Hepatocyte (in vitro differentiated cells): ENCODE data around the gene GUCY2F. TPM values are rescaled to one million over a fixed set of nuclear protein-coding genes. Genes with fewer than 3 reads are reported as not detected.

ENCODE experiments used
- DNase-seq: peaks from one replicate; pipeline ENCODE4 v3.0.0-alpha.2; 2016; ENCODE audit warnings: low spot score
- H2AFZ ChIP-seq: fragments of 200-600 bp; sonication (generic); 2 replicates; pipeline ENCODE4 v1.6.0; 2016; ENCODE audit warnings: antibody characterized with exemption, mild to moderate bottlenecking
- H3K27ac ChIP-seq: fragments of 200-600 bp; sonication (generic); 2 replicates; pipeline ENCODE4 v1.5.1; 2016; ENCODE audit warnings: mild to moderate bottlenecking
- H3K27me3 ChIP-seq: fragments of 200-600 bp; sonication (generic); 2 replicates; pipeline ENCODE4 v1.6.1; 2016
- H3K36me3 ChIP-seq: fragments of 200-600 bp; sonication (generic); replicated peaks from 2 replicates; pipeline ENCODE4 v1.5.1; 2016; ENCODE audit warnings: low read depth; ENCODE audit not compliant: insufficient read depth
- H3K4me1 ChIP-seq: fragments of 200-600 bp; sonication (generic); 2 replicates; pipeline ENCODE4 v1.5.1; 2016; ENCODE audit warnings: mild to moderate bottlenecking, moderate library complexity; ENCODE audit not compliant: insufficient read depth
- H3K4me2 ChIP-seq: fragments of 200-600 bp; sonication (generic); 2 replicates; pipeline ENCODE4 v1.6.0; 2016
- H3K4me3 ChIP-seq: fragments of 200-600 bp; sonication (generic); 2 replicates; pipeline ENCODE4 v1.5.1; 2016; ENCODE audit warnings: mild to moderate bottlenecking
- H3K79me2 ChIP-seq: fragments of 200-600 bp; sonication (generic); 2 replicates; pipeline ENCODE4 v1.6.0; 2017; ENCODE audit warnings: mild to moderate bottlenecking
- H3K9me2 ChIP-seq: fragments of 200-600 bp; sonication (generic); replicated peaks from 2 replicates; pipeline ENCODE4 v1.6.0; 2017; ENCODE audit warnings: mild to moderate bottlenecking; ENCODE audit not compliant: insufficient read depth
- H3K9me3 ChIP-seq: fragments of 200-600 bp; sonication (generic); 2 replicates; pipeline ENCODE4 v1.5.1; 2016; ENCODE audit warnings: low read depth, mild to moderate bottlenecking
- H4K20me1 ChIP-seq: fragments of 200-600 bp; sonication (generic); 2 replicates; pipeline ENCODE4 v1.6.0; 2016; ENCODE audit warnings: mild to moderate bottlenecking; ENCODE audit not compliant: insufficient read depth, poor library complexity, severe bottlenecking
- CTCF ChIP-seq: fragments of 200-600 bp; sonication (generic); IDR thresholded peaks from 2 replicates; pipeline ENCODE4 v1.5.1; 2016; ENCODE audit warnings: antibody characterized with exemption, mild to moderate bottlenecking; ENCODE audit not compliant: poor library complexity
- EZH2 ChIP-seq: fragments of 200-600 bp; sonication (generic); IDR thresholded peaks from 2 replicates; pipeline ENCODE4 v1.6.1; 2016; ENCODE audit warnings: antibody characterized with exemption, mild to moderate bottlenecking, borderline replicate concordance
- EZH2phosphoT487 ChIP-seq: fragments of 200-600 bp; sonication (generic); IDR thresholded peaks from one replicate; pipeline ENCODE4 v1.6.1; 2018; ENCODE audit warnings: antibody characterized with exemption, mild to moderate bottlenecking, low read depth, moderate library complexity; ENCODE audit not compliant: unreplicated experiment, severe bottlenecking
- WGBS: methylation state at CpG from one replicate; pipeline ENCODE4 v1.1.6; 2016; ENCODE audit warnings: low lambda C conversion rate; ENCODE audit errors: missing lambda C conversion rate; 5-methylcytosine and 5-hydroxymethylcytosine counted together
- polyA plus RNA-seq: library from polyadenylated mRNA; unstranded; fragments of >200 nt; fragmentation: Nextera tagmentation; extraction: Ambion mirVana; gene quantifications from 2 replicates; pipeline ENCODE4 v1.2.1, GENCODE V29; 2016
- total RNA-seq: library from RNA; depleted of rRNA; stranded (reverse); fragments of >200 nt; gene quantifications from 2 replicates; pipeline ENCODE4 v1.2.3, GENCODE V29; 2014

The GUCY2F gene
- total and polyA plus RNA-seq, 2 experiments from 2014 or later, result not detected

DNA sequence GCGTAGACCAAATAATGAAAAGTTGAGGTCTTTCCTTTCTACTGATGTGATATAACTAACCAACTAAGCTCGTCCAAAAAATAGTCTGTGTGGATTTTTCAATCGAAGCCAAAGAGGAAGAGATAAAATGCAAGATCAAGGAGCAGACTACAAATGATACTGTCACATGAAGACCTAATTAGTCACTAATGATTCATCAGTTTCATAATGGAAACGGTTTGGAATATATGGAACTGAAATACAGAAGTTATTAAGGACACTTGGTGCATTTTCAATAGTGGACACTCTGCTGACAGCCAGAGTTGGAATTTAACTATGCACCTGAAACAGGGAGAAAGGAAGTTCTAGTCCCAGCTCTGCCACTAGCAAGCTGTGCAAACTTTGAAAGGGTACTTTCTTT, 119.8 kb downstream of the GUCY2F start:
- no peaks in the 10 kb centered on the region for H3K9me2 ChIP-seq
- DNase-seq, result no peak
- H4K20me1 ChIP-seq, result no peaks in the 10 kb centered on the region
- H2AFZ ChIP-seq, result no peak overlapping the region
- H3K4me2 ChIP-seq, result no peak overlapping the region
- no peak for TF ChIP-seq CTCF
- TF ChIP-seq EZH2, result no peak
- TF ChIP-seq EZH2phosphoT487, result no peak
- no peak overlapping the region for H3K4me3 ChIP-seq
- no peak overlapping the region for H3K27ac ChIP-seq
- H3K9me3 ChIP-seq, result no peaks in the 10 kb centered on the region
- H3K36me3 ChIP-seq, result no peaks in the 10 kb centered on the region
- H3K79me2 ChIP-seq, result no peaks in the 10 kb centered on the region
- 87% methylated on average over 4 of the region's 4 CpGs for WGBS
- H3K27me3 ChIP-seq, result no peaks in the 10 kb centered on the region
- no peaks in the 10 kb centered on the region for H3K4me1 ChIP-seq

DNA sequence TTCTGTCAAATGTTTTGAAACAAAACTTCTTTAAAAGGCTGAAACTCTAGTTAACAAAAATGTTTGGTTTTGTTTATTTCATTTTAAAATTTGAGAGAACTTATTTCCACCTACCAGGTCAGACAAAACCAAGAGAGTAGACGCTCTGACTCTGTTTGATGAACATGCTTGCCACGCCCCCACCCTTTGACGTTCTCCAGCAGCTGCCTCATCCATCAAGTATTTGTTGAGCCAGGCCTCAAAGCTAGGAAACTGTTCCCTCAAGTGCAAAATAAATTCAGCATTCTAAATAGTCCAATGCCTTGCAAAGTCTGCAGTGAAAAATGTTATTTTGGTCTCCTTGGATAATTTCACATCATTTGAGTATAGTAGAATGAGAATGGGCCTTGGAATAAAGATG, 121.6 kb downstream of the GUCY2F start:
- 46% methylated on average over 3 of the region's 3 CpGs for WGBS
- Histone ChIP-seq H3K27me3 (no peaks in the 10 kb centered on the region), H4K20me1 (no peaks in the 10 kb centered on the region), H3K4me1 (no peaks in the 10 kb centered on the region), H3K36me3 (no peaks in the 10 kb centered on the region), H3K79me2 (no peaks in the 10 kb centered on the region), H3K4me3 (no peak overlapping the region), H3K9me2 (no peaks in the 10 kb centered on the region), H2AFZ (no peak overlapping the region), H3K9me3 (no peaks in the 10 kb centered on the region), H3K27ac (no peak overlapping the region), H3K4me2 (no peak overlapping the region)
- DNase-seq, result peak; percentile 12
- no peak for TF ChIP-seq CTCF
- no peak for TF ChIP-seq EZH2phosphoT487
- TF ChIP-seq EZH2, result no peak

DNA sequence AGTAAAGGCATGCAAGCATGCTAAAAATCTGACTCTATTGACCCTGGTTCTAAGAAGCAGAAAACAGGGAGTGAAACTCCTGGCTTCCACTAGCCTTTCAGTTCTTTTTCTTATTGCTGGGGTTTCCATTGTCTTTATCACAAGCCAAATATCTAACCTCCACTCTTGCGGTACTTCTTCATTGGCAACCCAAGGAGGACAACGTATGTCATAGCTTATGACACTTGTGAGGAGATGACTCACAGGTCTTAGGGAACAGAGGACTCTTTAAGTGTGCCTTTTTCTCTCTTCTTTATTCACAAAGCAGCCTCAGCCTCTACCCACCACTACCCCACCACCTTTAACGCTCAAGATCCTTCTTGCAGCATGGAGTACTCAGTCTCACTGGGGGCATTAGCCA, 124.2 kb downstream of the GUCY2F start:
- Histone ChIP-seq H3K27ac (no peak overlapping the region), H3K79me2 (no peaks in the 10 kb centered on the region), H3K36me3 (no peaks in the 10 kb centered on the region), H3K4me1 (peaks cover 3% of the 10 kb centered on the region), H3K4me3 (no peak overlapping the region), H4K20me1 (no peaks in the 10 kb centered on the region), H2AFZ (no peak overlapping the region), H3K27me3 (no peaks in the 10 kb centered on the region), H3K4me2 (no peak overlapping the region), H3K9me2 (no peaks in the 10 kb centered on the region), H3K9me3 (no peaks in the 10 kb centered on the region)
- TF ChIP-seq CTCF (no peak), EZH2 (no peak), EZH2phosphoT487 (no peak)
- DNase-seq, result no peak
- 85% methylated on average over 3 of the region's 3 CpGs for WGBS

GRCh38 chrX:109356684-109357083, 125.2 kb downstream of the GUCY2F start:
- H3K9me2 ChIP-seq, result no peaks in the 10 kb centered on the region
- H3K79me2 ChIP-seq, result no peaks in the 10 kb centered on the region
- WGBS, result 75% methylated on average over 3 of the region's 3 CpGs
- no peak overlapping the region for H3K4me2 ChIP-seq
- H4K20me1 ChIP-seq, result no peaks in the 10 kb centered on the region
- no peaks in the 10 kb centered on the region for H3K9me3 ChIP-seq
- no peaks in the 10 kb centered on the region for H3K27me3 ChIP-seq
- H2AFZ ChIP-seq, result no peak overlapping the region
- no peak for DNase-seq
- H3K27ac ChIP-seq, result no peak overlapping the region
- no peaks in the 10 kb centered on the region for H3K36me3 ChIP-seq
- H3K4me3 ChIP-seq, result no peak overlapping the region
- H3K4me1 ChIP-seq, result peaks cover 13% of the 10 kb centered on the region
- TF ChIP-seq EZH2 (no peak), CTCF (no peak), EZH2phosphoT487 (no peak)
